Measurements from ENCODE around the gene PAQR3.

DNA sequence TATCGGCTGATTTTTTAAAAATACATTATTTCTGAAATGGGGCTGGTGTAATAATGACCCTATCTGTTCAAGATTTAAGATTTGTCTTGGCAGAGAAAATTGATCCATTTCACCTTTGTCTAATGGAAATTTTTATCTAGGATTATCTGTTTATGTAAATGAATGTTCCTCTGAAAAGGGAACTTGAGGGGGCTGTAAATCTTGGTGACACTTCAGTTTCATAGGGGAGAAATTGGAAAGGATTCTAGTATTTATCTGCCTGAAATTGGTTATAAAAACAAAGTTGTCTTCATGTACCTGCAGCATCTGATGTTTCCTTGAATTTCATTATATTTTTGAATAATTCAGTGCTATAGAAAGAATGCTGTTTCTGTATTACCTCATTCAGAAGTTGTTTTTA, 48.4 kb upstream of the PAQR3 start:
- TF ChIP-seq CTCF (conservative IDR thresholded peaks at IDR 0.05 in 1 of 2, IDR thresholded peaks at IDR 0.05 in 1 of 2; ENCODE audit: low read depth in 1 of 2, low read length in 2 of 2) (no peak), EZH2 (IDR thresholded peaks at IDR 0.05; ENCODE audit: low read length, missing control alignments) (no peak)

Data from fibroblast of lung (primary cell).